ACC112 (cell line): Measurements from ENCODE around the gene FGF16.
"Not testable (repeated sequence)": the region's sequence is repeated elsewhere in the genome, so short reads cannot be mapped to it uniquely, and the experiment has no call there.

Source experiments
- H2AFZ ChIP-seq: fragments of 200-600 bp; sonication (generic); one replicate; pipeline ENCODE4 v1.6.0; 2017; ENCODE audit warnings: antibody characterized with exemption, low read length; ENCODE audit not compliant: unreplicated experiment
- H3K27ac ChIP-seq: fragments of 200-600 bp; sonication (generic); 2 replicates; pipeline ENCODE4 v1.5.1; 2014; ENCODE audit warnings: low read depth, mild to moderate bottlenecking, antibody characterized with exemption, low read length, moderate library complexity
- H3K27me3 ChIP-seq: fragments of 200-600 bp; sonication (generic); 2 replicates; pipeline ENCODE4 v1.6.1; 2014; ENCODE audit warnings: mild to moderate bottlenecking, antibody characterized with exemption, low read length, moderate library complexity, mixed read lengths; ENCODE audit not compliant: insufficient read depth
- H3K36me3 ChIP-seq: fragments of 200-600 bp; sonication (generic); 2 replicates; pipeline ENCODE4 v1.6.1; 2016; ENCODE audit warnings: mild to moderate bottlenecking, antibody characterized with exemption, low read length, moderate library complexity, mixed read lengths; ENCODE audit not compliant: insufficient read depth
- H3K4me1 ChIP-seq: fragments of 200-600 bp; sonication (generic); one replicate; pipeline ENCODE4 v1.6.1; 2016; ENCODE audit warnings: low read length, mixed read lengths; ENCODE audit not compliant: insufficient read depth, unreplicated experiment, control insufficient read depth
- H3K4me3 ChIP-seq: fragments of 200-600 bp; sonication (generic); 2 replicates; pipeline ENCODE4 v1.5.1; 2014; ENCODE audit warnings: mild to moderate bottlenecking, low read depth, low read length
- H3K79me2 ChIP-seq: fragments of 200-600 bp; sonication (generic); one replicate; pipeline ENCODE4 v1.6.0; 2016; ENCODE audit warnings: low read length; ENCODE audit not compliant: control insufficient read depth, unreplicated experiment, insufficient read depth

FGF16 gene

GRCh38 chrX:77446908-77447652 is at the start of gene FGF16:
Gene FGF16, plus strand, starts transcription at chrX:77447389. Its CDS starts 286 bp downstream, at chrX:77447675.
- Histone ChIP-seq H3K27me3 (no peaks in the 10 kb centered on the region), H3K27ac (no peak within 1 kb of the TSS), H3K36me3 (no peaks in the 10 kb centered on the region), H3K4me3 (peak within 1 kb of the TSS; percentile 60), H3K79me2 (no peaks in the 10 kb centered on the region), H3K4me1 (peaks cover 32% of the 10 kb centered on the region), H2AFZ (no peak within 1 kb of the TSS)

DNA sequence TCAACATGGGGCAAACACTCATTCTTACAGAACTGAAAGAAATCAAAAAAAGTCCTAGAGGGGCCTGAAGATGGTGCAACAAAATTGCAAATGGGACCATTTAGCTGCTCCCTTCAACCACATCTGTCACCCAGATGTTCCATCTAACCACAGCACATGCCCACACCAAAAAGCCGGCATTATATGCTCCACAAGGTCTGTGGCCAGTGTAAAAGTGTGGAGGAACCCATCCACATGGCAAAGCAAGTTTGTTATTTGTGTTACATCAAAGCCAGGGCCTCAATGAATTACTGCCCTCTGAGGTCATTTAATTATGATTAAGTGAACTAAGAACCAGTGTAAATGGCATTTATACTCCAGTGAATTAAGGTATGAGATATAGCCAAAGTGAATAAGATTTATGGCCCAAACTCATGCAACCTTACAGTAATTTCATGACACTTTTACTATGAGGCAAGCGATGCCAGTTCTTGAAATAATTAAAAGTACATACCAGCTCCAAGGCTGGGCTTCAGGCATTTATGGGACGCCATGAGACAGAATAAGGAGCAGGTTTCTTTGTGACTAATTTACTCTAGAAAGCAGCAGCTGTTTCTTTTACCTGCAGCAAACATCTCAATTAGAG is 48.7 kb upstream of the FGF16 start:
- no peaks in the 10 kb centered on the region for H3K36me3 ChIP-seq
- no peak overlapping the region for H3K27ac ChIP-seq
- no peaks in the 10 kb centered on the region for H3K79me2 ChIP-seq
- H2AFZ ChIP-seq = no peak overlapping the region
- no peaks in the 10 kb centered on the region for H3K4me1 ChIP-seq
- H3K27me3 ChIP-seq = no peaks in the 10 kb centered on the region
- H3K4me3 ChIP-seq = no peak overlapping the region

DNA sequence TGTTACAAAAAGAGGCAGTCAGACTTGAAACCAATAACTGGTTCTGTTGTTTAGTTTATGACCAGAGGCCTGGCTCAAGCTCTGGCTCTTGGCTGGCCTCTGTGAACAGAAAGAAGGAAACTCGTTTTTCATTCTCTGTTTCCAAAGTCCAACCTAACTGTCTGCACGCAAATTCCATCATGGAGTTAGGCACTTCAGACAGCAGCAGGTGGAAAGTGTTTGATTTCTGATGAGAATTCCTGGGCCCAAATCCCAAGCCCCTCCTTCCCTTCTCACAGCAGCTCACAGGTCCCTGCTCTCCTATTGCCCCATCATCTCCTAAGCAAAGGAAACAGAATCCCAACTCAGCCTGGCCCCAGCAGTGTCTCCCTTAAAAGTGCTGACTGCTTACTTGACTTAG is 42.8 kb upstream of the FGF16 start:
- Histone ChIP-seq H3K4me3 (no peak overlapping the region), H2AFZ (no peak overlapping the region), H3K4me1 (no peaks in the 10 kb centered on the region), H3K27ac (no peak overlapping the region), H3K79me2 (no peaks in the 10 kb centered on the region), H3K27me3 (no peaks in the 10 kb centered on the region), H3K36me3 (no peaks in the 10 kb centered on the region)

- H3K36me3 ChIP-seq, H3K79me2 ChIP-seq, H3K4me1 ChIP-seq, H2AFZ ChIP-seq, H3K27ac ChIP-seq, H3K27me3 ChIP-seq, H3K4me3 ChIP-seq: not testable (repeated sequence)
These were observed 39.4 kb upstream of the FGF16 start for GRCh38 chrX:77407821-77408220.

GRCh38 chrX:77412631-77413030 is 34.6 kb upstream of the FGF16 start:
- no peak overlapping the region for H3K27ac ChIP-seq
- no peak overlapping the region for H2AFZ ChIP-seq
- H3K4me3 ChIP-seq = no peak overlapping the region
- no peaks in the 10 kb centered on the region for H3K27me3 ChIP-seq
- H3K79me2 ChIP-seq = no peaks in the 10 kb centered on the region
- no peaks in the 10 kb centered on the region for H3K4me1 ChIP-seq
- H3K36me3 ChIP-seq = no peaks in the 10 kb centered on the region

DNA sequence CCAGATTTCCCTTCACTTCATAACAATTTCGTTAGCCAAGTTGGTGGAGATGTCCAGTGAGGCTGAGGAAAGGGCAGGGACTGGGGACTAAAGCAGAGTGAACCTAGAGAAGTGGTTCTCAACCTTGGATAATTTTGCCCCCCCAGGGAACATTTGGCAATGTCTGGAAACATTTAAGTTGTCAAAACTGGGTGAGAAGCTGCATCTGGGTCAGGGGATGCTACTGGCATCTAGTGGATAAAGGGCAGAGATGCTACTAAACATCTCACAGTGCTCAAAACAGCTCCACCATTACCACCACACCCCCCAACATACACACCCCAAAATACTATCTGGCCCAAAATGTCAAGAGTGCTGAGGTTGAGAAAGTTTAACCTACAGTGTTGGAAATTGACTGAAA is 32.0 kb upstream of the FGF16 start:
- H3K27ac ChIP-seq = no peak overlapping the region
- H3K36me3 ChIP-seq = no peaks in the 10 kb centered on the region
- H3K79me2 ChIP-seq = no peaks in the 10 kb centered on the region
- no peak overlapping the region for H2AFZ ChIP-seq
- no peak overlapping the region for H3K4me3 ChIP-seq
- H3K4me1 ChIP-seq = no peaks in the 10 kb centered on the region
- H3K27me3 ChIP-seq = no peaks in the 10 kb centered on the region

GRCh38 chrX:77415882-77416281 is 31.3 kb upstream of the FGF16 start:
- no peaks in the 10 kb centered on the region for H3K36me3 ChIP-seq
- no peak overlapping the region for H3K4me3 ChIP-seq
- no peak overlapping the region for H3K27ac ChIP-seq
- H3K79me2 ChIP-seq = no peaks in the 10 kb centered on the region
- no peaks in the 10 kb centered on the region for H3K27me3 ChIP-seq
- H3K4me1 ChIP-seq = no peaks in the 10 kb centered on the region
- no peak overlapping the region for H2AFZ ChIP-seq

- Histone ChIP-seq H3K4me3 (no peak overlapping the region), H2AFZ (no peak overlapping the region), H3K27me3 (no peaks in the 10 kb centered on the region), H3K79me2 (no peaks in the 10 kb centered on the region), H3K36me3 (no peaks in the 10 kb centered on the region), H3K4me1 (peaks cover 21% of the 10 kb centered on the region), H3K27ac (no peak overlapping the region)
These were observed 24.1 kb upstream of the FGF16 start for GRCh38 chrX:77422891-77423648.

DNA sequence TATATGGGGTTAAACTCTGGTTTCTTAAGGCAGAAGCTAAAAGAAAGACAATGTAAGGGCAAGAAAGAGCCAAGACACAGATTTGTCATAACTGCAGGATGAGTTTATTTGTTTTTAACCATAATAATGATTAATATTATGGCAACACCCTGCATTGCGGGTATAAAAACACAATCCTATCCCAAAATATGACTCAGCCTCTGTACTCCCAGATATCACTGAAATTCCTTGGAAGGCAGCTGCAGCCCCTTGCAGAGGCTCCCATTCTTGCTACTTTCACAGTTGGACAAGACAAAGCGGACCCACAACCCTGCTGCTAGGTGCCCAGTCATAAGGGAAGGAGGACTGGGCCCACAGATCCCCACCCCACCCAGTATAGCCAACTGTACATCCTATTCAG is 20.4 kb upstream of the FGF16 start:
- Histone ChIP-seq H2AFZ (no peak overlapping the region), H3K36me3 (no peaks in the 10 kb centered on the region), H3K4me3 (no peak overlapping the region), H3K27me3 (no peaks in the 10 kb centered on the region), H3K27ac (peak overlapping the region; percentile 60), H3K4me1 (peaks cover 22% of the 10 kb centered on the region), H3K79me2 (no peaks in the 10 kb centered on the region)

DNA sequence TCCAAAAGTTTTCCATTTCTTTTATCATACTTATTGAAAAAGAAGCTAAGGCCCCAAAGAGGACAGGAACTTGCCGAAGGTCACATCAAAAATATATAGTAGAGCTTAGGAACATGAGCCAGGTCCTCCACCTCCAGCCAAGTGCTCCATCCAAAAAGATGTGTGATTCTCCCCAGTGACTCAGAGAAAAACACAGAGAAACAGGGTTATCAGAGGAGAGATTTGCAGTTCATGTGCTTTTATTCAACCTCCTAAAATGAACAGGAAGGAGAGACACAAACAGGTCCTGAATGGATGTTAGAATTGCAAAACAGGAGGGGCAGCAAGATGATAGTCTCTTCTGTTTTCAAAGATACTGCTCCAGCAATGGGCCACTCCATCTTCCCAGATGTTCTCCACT is 19.6 kb upstream of the FGF16 start:
- Histone ChIP-seq H3K27me3 (no peaks in the 10 kb centered on the region), H2AFZ (peak overlapping the region; percentile 85), H3K4me1 (peaks cover 22% of the 10 kb centered on the region), H3K4me3 (no peak overlapping the region), H3K36me3 (no peaks in the 10 kb centered on the region), H3K27ac (peak overlapping the region; percentile 50), H3K79me2 (no peaks in the 10 kb centered on the region)
